Vagina (tissue), 2 donors: Measurements from ENCODE around the gene OR1E2.
"Not testable (repeated sequence)": the region's sequence is repeated elsewhere in the genome, so short reads cannot be mapped to it uniquely, and the experiment has no call there.

Experiments used
- POLR2A ChIP-seq, 2 donors: fragments of 450-650 bp; IDR thresholded peaks; one replicate each; pipeline ENCODE4 v1.6.1; 2017; ENCODE audit warnings: antibody characterized with exemption in 2 of 2, mild to moderate bottlenecking in 2 of 2, moderate library complexity in 2 of 2
- POLR2AphosphoS5 ChIP-seq, 2 donors: sonication (generic); formaldehyde crosslinking; IDR thresholded peaks; one replicate each; pipeline ENCODE4 v1.9.0; 2017; ENCODE audit warnings: antibody characterized with exemption in 2 of 2, mild to moderate bottlenecking in 2 of 2, low read depth in 1 of 2; ENCODE audit not compliant: insufficient read depth in 1 of 2
- TF ChIP-seq, protein P1 (sequence below), 3 experiments: fragments of 450-650 bp in 2 of 3; fragments of 200-600 bp in 1 of 3; sonication (generic) in 1 of 3; IDR thresholded peaks; one replicate each; pipeline ENCODE4 v1.5.1; 2017 to 2019; ENCODE audit warnings: antibody characterized with exemption in 3 of 3, mild to moderate bottlenecking in 2 of 3, moderate library complexity in 2 of 3

DNA sequence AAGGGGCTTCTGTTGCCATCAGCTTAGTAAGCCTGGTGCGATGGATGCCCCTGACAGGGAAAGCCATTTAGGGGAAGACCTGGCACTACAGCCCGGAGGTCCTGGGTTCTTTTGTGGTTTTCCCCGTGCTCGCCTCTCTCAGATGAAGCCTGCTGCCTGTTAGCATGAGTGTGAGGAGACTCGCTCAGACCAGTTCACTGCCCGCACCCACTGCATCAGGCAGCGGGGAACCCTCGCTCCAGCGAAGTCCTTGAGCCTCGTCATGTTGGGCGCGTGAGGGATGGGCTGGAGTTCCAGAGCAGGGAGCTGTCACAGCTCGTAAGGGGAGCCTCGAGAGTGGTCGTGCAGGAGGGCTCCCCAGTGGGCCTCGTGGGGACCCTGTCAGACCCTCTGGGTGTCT lies 21.4 kb downstream of the OR1E2 start:
- TF ChIP-seq, protein P1, sequence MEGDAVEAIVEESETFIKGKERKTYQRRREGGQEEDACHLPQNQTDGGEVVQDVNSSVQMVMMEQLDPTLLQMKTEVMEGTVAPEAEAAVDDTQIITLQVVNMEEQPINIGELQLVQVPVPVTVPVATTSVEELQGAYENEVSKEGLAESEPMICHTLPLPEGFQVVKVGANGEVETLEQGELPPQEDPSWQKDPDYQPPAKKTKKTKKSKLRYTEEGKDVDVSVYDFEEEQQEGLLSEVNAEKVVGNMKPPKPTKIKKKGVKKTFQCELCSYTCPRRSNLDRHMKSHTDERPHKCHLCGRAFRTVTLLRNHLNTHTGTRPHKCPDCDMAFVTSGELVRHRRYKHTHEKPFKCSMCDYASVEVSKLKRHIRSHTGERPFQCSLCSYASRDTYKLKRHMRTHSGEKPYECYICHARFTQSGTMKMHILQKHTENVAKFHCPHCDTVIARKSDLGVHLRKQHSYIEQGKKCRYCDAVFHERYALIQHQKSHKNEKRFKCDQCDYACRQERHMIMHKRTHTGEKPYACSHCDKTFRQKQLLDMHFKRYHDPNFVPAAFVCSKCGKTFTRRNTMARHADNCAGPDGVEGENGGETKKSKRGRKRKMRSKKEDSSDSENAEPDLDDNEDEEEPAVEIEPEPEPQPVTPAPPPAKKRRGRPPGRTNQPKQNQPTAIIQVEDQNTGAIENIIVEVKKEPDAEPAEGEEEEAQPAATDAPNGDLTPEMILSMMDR (IDR thresholded peaks at IDR 0.05) = not testable (repeated sequence)
- not testable (repeated sequence) for TF ChIP-seq POLR2A (IDR thresholded peaks at IDR 0.05); POLR2AphosphoS5 (IDR thresholded peaks at IDR 0.05; ENCODE audit: insufficient read depth in 1 of 2, low read depth in 1 of 2)
